ENCODE measurements around the gene TRMT10A. TPM values are rescaled to one million over a fixed set of nuclear protein-coding genes. Genes with fewer than 3 reads are reported as not detected.

TRMT10A gene
- total RNA-seq, 1 experiment from 2014 or later = 4.6 TPM

DNA sequence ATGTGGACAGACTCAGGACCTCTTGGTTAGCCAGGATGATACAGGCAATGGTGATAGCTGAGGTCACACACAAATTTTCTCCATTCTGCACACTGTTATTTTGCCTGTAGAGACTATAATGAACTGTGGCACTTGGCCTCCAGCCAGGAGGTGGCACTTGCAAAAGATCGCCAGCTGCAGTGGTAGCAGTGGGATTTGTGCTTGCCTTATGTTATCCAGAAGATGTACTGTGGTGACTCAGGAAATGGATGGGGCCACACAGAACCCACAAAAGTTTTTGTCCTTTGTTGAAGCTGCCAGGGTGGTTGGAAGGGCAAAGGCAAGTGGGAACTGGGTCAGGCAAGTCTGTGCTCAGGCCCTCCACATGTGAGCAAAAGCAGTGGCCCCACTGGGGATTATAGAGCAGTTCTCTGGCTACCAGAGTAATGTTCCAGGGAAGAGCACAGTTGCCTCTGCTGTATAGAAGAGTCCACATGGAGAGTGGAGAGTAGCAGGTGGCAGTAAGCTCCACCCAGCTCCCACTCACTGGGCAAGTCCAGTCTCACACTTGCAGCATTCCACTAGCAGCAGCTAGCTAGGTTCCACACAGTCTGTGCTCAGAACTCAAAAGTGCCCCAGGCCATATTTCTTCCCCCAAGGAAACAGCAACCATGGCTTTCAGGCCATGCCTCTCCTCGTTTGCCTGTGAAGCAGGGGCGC, 58.9 kb downstream of the TRMT10A start:
- Histone ChIP-seq H3K14ac (ENCODE audit: insufficient read depth, low read length) (no peak overlapping the region), H3K23ac (ENCODE audit: insufficient read length, low read depth, low read length) (no peak overlapping the region), H3K4me1 (ENCODE audit: insufficient read depth, low read length) (no peaks in the 10 kb centered on the region), H3T11ph (ENCODE audit: low read length) (no peak overlapping the region), H2BK5ac (ENCODE audit: insufficient read length, low read length) (no peak overlapping the region), H3K4me2 (ENCODE audit: insufficient read depth, insufficient read length, low read length) (no peak overlapping the region), H3K56ac (ENCODE audit: insufficient read length, low read depth, low read length) (no peak overlapping the region), H3K23me2 (ENCODE audit: insufficient read length, low read depth, low read length, poor library complexity, severe bottlenecking) (no peaks in the 10 kb centered on the region), H4K8ac (replicated peaks; ENCODE audit: insufficient read length, low read depth, low read length) (no peak overlapping the region), H3K79me1 (ENCODE audit: insufficient read depth, low read depth, low read length, poor library complexity, severe bottlenecking) (no peaks in the 10 kb centered on the region), H3K79me2 (ENCODE audit: insufficient read depth, low read length) (no peaks in the 10 kb centered on the region), H2BK20ac (ENCODE audit: low read depth, low read length, poor library complexity, severe bottlenecking) (no peak overlapping the region), H2BK15ac (ENCODE audit: low read depth, low read length) (no peak overlapping the region), H4K5ac (ENCODE audit: insufficient read length, low read depth, low read length) (no peak overlapping the region), H2BK120ac (ENCODE audit: low read depth, low read length, poor library complexity, severe bottlenecking) (no peak overlapping the region), H3K4ac (ENCODE audit: low read depth, low read length) (no peak overlapping the region), H4K20me1 (ENCODE audit: control insufficient read depth, insufficient read depth, insufficient read length) (no peaks in the 10 kb centered on the region), H2BK12ac (ENCODE audit: insufficient read length, low read depth, low read length) (no peak overlapping the region), H3K27ac (ENCODE audit: insufficient read length, low read depth, low read length) (no peak overlapping the region), H3K27me3 (ENCODE audit: insufficient read depth, low read length) (no peaks in the 10 kb centered on the region), H2AK5ac (ENCODE audit: insufficient read length, low read length) (no peak overlapping the region), H3K9me3 (ENCODE audit: control insufficient read depth, low read depth, low read length) (no peaks in the 10 kb centered on the region), H3K18ac (ENCODE audit: insufficient read length, low read depth, low read length) (no peak overlapping the region), H4K91ac (ENCODE audit: insufficient read length, low read depth, low read length) (no peak overlapping the region), H3K9ac (ENCODE audit: extremely low read depth, insufficient read length, low read length) (no peak overlapping the region), H2AFZ (ENCODE audit: low read length) (no peak overlapping the region)
- peaks cover 10% of the 10 kb centered on the region in 2 experiments for H3K4me1 Mint-ChIP-seq
- H3K27ac Mint-ChIP-seq = no peak overlapping the region; a peak in 1 of 7 replicates
- H3K27me3 Mint-ChIP-seq (ENCODE audit: low read depth) = no peaks in the 10 kb centered on the region; the same call in 1 of the 2 replicates
- TF ChIP-seq, protein P1, sequence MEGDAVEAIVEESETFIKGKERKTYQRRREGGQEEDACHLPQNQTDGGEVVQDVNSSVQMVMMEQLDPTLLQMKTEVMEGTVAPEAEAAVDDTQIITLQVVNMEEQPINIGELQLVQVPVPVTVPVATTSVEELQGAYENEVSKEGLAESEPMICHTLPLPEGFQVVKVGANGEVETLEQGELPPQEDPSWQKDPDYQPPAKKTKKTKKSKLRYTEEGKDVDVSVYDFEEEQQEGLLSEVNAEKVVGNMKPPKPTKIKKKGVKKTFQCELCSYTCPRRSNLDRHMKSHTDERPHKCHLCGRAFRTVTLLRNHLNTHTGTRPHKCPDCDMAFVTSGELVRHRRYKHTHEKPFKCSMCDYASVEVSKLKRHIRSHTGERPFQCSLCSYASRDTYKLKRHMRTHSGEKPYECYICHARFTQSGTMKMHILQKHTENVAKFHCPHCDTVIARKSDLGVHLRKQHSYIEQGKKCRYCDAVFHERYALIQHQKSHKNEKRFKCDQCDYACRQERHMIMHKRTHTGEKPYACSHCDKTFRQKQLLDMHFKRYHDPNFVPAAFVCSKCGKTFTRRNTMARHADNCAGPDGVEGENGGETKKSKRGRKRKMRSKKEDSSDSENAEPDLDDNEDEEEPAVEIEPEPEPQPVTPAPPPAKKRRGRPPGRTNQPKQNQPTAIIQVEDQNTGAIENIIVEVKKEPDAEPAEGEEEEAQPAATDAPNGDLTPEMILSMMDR (conservative IDR thresholded peaks at IDR 0.05) = no peak
- H3K9me3 Mint-ChIP-seq = peaks cover 0 to 10% of the 10 kb centered on the region in 2 experiments; a peak in 3 of 5 replicates
- peaks cover 0 to 4% (median 0%) of the 10 kb centered on the region in 3 experiments; a peak in 2 of 7 replicates for H3K36me3 Mint-ChIP-seq (ENCODE audit: insufficient read depth in 1 of 3, low read depth in 3 of 3)
- WGBS (ENCODE audit: extremely low coverage, insufficient read length, low lambda C conversion rate) = no CpG with 5 or more reads among the region's 3 CpGs
- no peak overlapping the region for H3K4me3 Mint-ChIP-seq
- no peak for DNase-seq

Other genes starting within 250 kb of the TRMT10A start
- not detected in 2 replicates for gene ADH1B, start 242.6 kb downstream of the TRMT10A start, total RNA-seq (2021)
- gene ADH1C, start 211.3 kb downstream of the TRMT10A start, total RNA-seq (2021) = not detected in 2 replicates
- not detected in 2 replicates for gene ADH7, start 128.7 kb downstream of the TRMT10A start, total RNA-seq (2021)
- not detected in 2 replicates for gene C4orf17, start 53.0 kb downstream of the TRMT10A start, total RNA-seq (2021)
- 0.46 and 0.64 TPM in 2 replicates for gene MTTP, start 10.8 kb upstream of the TRMT10A start, total RNA-seq (2021)
- not detected in 2 replicates for gene C4orf54, start 93.8 kb upstream of the TRMT10A start, total RNA-seq (2021)

Data from H9 (cell line).